ENCODE results near the gene RFWD3. TPM values are rescaled to one million over a fixed set of nuclear protein-coding genes. Genes with fewer than 3 reads are reported as not detected.

RFWD3 gene
- total and polyA plus RNA-seq, 2 experiments from 2014 or later: 8.2 to 11.1 TPM

GRCh38 chr16:74577882-74578366 is 88.8 kb downstream of the RFWD3 start:
- no peak overlapping the region for H3K27ac ChIP-seq
- no peak for TF ChIP-seq CTCF (IDR thresholded peaks at IDR 0.05; ENCODE audit: low read depth, low read length)

GRCh38 chr16:74575807-74576643 is 90.7 kb downstream of the RFWD3 start:
- TF ChIP-seq CTCF (IDR thresholded peaks at IDR 0.05; ENCODE audit: low read depth, low read length): no peak
- Histone ChIP-seq H3K27ac (no peak overlapping the region), H3K27me3 (no peaks in the 10 kb centered on the region)

More at GRCh38 chr16:74577882-74578366, 88.8 kb downstream of the RFWD3 start:
- Histone ChIP-seq H3K4me1 (ENCODE audit: low read depth) (no peaks in the 10 kb centered on the region), H3K4me3 (no peak overlapping the region), H3K36me3 (no peaks in the 10 kb centered on the region), H3K27me3 (no peaks in the 10 kb centered on the region), H3K9me3 (ENCODE audit: low read depth) (no peaks in the 10 kb centered on the region)
- no peak for DNase-seq (ENCODE audit: low read depth in 1 of 2, low spot score in 1 of 2)

GRCh38 chr16:74575175-74575806 is 91.4 kb downstream of the RFWD3 start:
- H3K4me1 ChIP-seq (ENCODE audit: low read depth): peaks cover 4% of the 10 kb centered on the region
- H3K9me3 ChIP-seq (ENCODE audit: low read depth): no peaks in the 10 kb centered on the region
- TF ChIP-seq CTCF (IDR thresholded peaks at IDR 0.05; ENCODE audit: low read depth, low read length): no peak
- no peak overlapping the region for H3K27ac ChIP-seq
- DNase-seq (ENCODE audit: low read depth in 1 of 2, low spot score in 1 of 2): no peak
- no peak overlapping the region for H3K4me3 ChIP-seq
- H3K36me3 ChIP-seq: no peaks in the 10 kb centered on the region
- no peaks in the 10 kb centered on the region for H3K27me3 ChIP-seq

More at GRCh38 chr16:74575807-74576643, 90.7 kb downstream of the RFWD3 start:
- no peaks in the 10 kb centered on the region for H3K36me3 ChIP-seq
- no peak overlapping the region for H3K4me3 ChIP-seq
- DNase-seq (ENCODE audit: low read depth in 1 of 2, low spot score in 1 of 2): no peak
- no peaks in the 10 kb centered on the region for H3K4me1 ChIP-seq (ENCODE audit: low read depth)
- no peaks in the 10 kb centered on the region for H3K9me3 ChIP-seq (ENCODE audit: low read depth)

GRCh38 chr16:74574146-74574545 is 92.5 kb downstream of the RFWD3 start:
- no peak for DNase-seq (ENCODE audit: low read depth in 1 of 2, low spot score in 1 of 2)
- Histone ChIP-seq H3K4me1 (ENCODE audit: low read depth) (peaks cover 4% of the 10 kb centered on the region), H3K4me3 (no peak overlapping the region), H3K27ac (no peak overlapping the region), H3K27me3 (no peaks in the 10 kb centered on the region), H3K36me3 (no peaks in the 10 kb centered on the region), H3K9me3 (ENCODE audit: low read depth) (no peaks in the 10 kb centered on the region)
- no peak for TF ChIP-seq CTCF (IDR thresholded peaks at IDR 0.05; ENCODE audit: low read depth, low read length)

GRCh38 chr16:74573622-74574021 is 93.1 kb downstream of the RFWD3 start:
- Histone ChIP-seq H3K27ac (no peak overlapping the region), H3K4me3 (no peak overlapping the region), H3K9me3 (ENCODE audit: low read depth) (no peaks in the 10 kb centered on the region), H3K36me3 (no peaks in the 10 kb centered on the region), H3K4me1 (ENCODE audit: low read depth) (peaks cover 4% of the 10 kb centered on the region), H3K27me3 (no peaks in the 10 kb centered on the region)
- no peak for DNase-seq (ENCODE audit: low read depth in 1 of 2, low spot score in 1 of 2)
- TF ChIP-seq CTCF (IDR thresholded peaks at IDR 0.05; ENCODE audit: low read depth, low read length): no peak

Other genes with a start within 250 kb of the RFWD3 start
- gene CLEC18B, start 245.4 kb downstream of the RFWD3 start, total RNA-seq: 1.7 and 3.0 TPM in 2 replicates
- gene CLEC18B, start 245.4 kb downstream of the RFWD3 start, polyA plus RNA-seq: 1.2 TPM in 1 of 2 replicates, not detected in the other
- gene GLG1, start 59.8 kb downstream of the RFWD3 start, total RNA-seq: 136 and 167 TPM in 2 replicates
- 140 and 183 TPM in 2 replicates for gene GLG1, start 59.8 kb downstream of the RFWD3 start, polyA plus RNA-seq
- 0.18 and 0.32 TPM in 2 replicates for gene MLKL, start 34.0 kb upstream of the RFWD3 start, total RNA-seq
- gene MLKL, start 34.0 kb upstream of the RFWD3 start, polyA plus RNA-seq: not detected in 2 replicates
- gene FA2H, start 107.9 kb upstream of the RFWD3 start, total RNA-seq: 0.15 and 0.18 TPM in 2 replicates
- 0.59 and 0.82 TPM in 2 replicates for gene FA2H, start 107.9 kb upstream of the RFWD3 start, polyA plus RNA-seq